GM21447 (cell line): ENCODE data around the gene PLAA.

Experiments used
- ATAC-seq: cut with Tn5 transposase; IDR thresholded peaks from one replicate; pipeline ENCODE4 v1.9.1; 2021; ENCODE audit not compliant: unreplicated experiment

The PLAA gene

GRCh38 chr9:26946753-26947727 lies at the start of gene PLAA:
Gene PLAA (minus strand): TSS chr9:26947242. CDS start chr9:26947045, 197 bp downstream.
- peak; percentile 98 for ATAC-seq

GRCh38 chr9:26995810-26996209 lies 48.8 kb upstream of the PLAA start:
- ATAC-seq: no peak

GRCh38 chr9:26983340-26983739 lies 36.3 kb upstream of the PLAA start:
- ATAC-seq: peak; percentile 78

GRCh38 chr9:26975728-26976707 lies 29.0 kb upstream of the PLAA start:
- no peak for ATAC-seq

GRCh38 chr9:26974927-26975326 lies 27.9 kb upstream of the PLAA start:
- no peak for ATAC-seq

GRCh38 chr9:26973989-26974388 lies 26.9 kb upstream of the PLAA start:
- no peak for ATAC-seq

- ATAC-seq: no peak
Measured at GRCh38 chr9:26971721-26972120, 24.7 kb upstream of the PLAA start.

GRCh38 chr9:26956860-26957233 lies 9.8 kb upstream of the PLAA start:
- no peak for ATAC-seq

- peak; percentile 98 for ATAC-seq
Measured at GRCh38 chr9:26955921-26956859, 9.1 kb upstream of the PLAA start, which contains the start of gene IFT74. Gene IFT74 (plus strand): TSS chr9:26956412. CDS start chr9:26961968, 5,556 bp downstream.

GRCh38 chr9:26955222-26955903 lies 8.3 kb upstream of the PLAA start:
- peak; percentile 26 for ATAC-seq

GRCh38 chr9:26954050-26954508 lies 7.0 kb upstream of the PLAA start:
- ATAC-seq: no peak

- ATAC-seq: no peak
Measured at GRCh38 chr9:26951794-26952193, 4.8 kb upstream of the PLAA start.

- no peak for ATAC-seq
Measured at GRCh38 chr9:26950521-26950920, 3.5 kb upstream of the PLAA start.

GRCh38 chr9:26949637-26950069 lies 2.6 kb upstream of the PLAA start:
- ATAC-seq: no peak

- ATAC-seq: no peak
Measured at GRCh38 chr9:26947736-26948135, 694 bp upstream of the PLAA start.

GRCh38 chr9:26945591-26945990 lies 1.5 kb downstream of the PLAA start:
- no peak for ATAC-seq

GRCh38 chr9:26940779-26941178 lies 6.3 kb downstream of the PLAA start:
- no peak for ATAC-seq

GRCh38 chr9:26939955-26940711 lies 6.9 kb downstream of the PLAA start:
- ATAC-seq: no peak
